Panc1 (cell line): ENCODE data around the gene KDM2B. TPM values are rescaled to one million over a fixed set of nuclear protein-coding genes. Genes with fewer than 3 reads are reported as not detected.

Experiments
- ATAC-seq: fragments of 200-7000 bp; cut with Tn5 transposase; 2 replicates; pipeline ENCODE4 v1.9.1; 2020; ENCODE audit warnings: mild to moderate bottlenecking, moderate library complexity
- BruUV-seq: library from RNA; stranded (reverse); fragments of 400-500 nt; replicated peaks from 2 replicates; lab custom pipeline; 2021; lab: Mats Ljungman, UMichigan
- CTCF ChIA-PET: fragments of 300-600 bp; sonication (Branson Sonifier 250); formaldehyde crosslinking; loops from one replicate; lab custom pipeline; 2022; ENCODE audit warnings: antibody characterized with exemption; lab: Charles Lee
- POLR2A ChIA-PET: fragments of 300-600 bp; sonication (Branson Sonifier 250); formaldehyde crosslinking; loops from one replicate; lab custom pipeline; 2022; ENCODE audit warnings: antibody characterized with exemption; lab: Charles Lee
- DNase-seq: peaks from one replicate; pipeline ENCODE4 v3.0.0-alpha.2; 2010; ENCODE audit warnings: low read depth, low spot score
- H3K27ac ChIP-seq: 2 replicates; pipeline ENCODE4 v1.5.1; 2011; ENCODE audit warnings: mild to moderate bottlenecking, low read length, inconsistent platforms
- H3K27me3 ChIP-seq: fragments of 200-500 bp; sonication (Bioruptor generic); 2 replicates; pipeline ENCODE4 v1.6.0; 2014; ENCODE audit warnings: low read length, inconsistent platforms; ENCODE audit not compliant: control insufficient read depth, insufficient read depth
- H3K36me3 ChIP-seq: fragments of 200-500 bp; sonication (Bioruptor generic); 2 replicates; pipeline ENCODE4 v1.5.1; 2014; ENCODE audit warnings: inconsistent platforms, mild to moderate bottlenecking, low read length, moderate library complexity; ENCODE audit not compliant: control insufficient read depth, insufficient read depth
- H3K4me1 ChIP-seq: 2 replicates; pipeline ENCODE4 v1.5.1; 2011; ENCODE audit warnings: inconsistent platforms, mild to moderate bottlenecking, low read length, moderate library complexity; ENCODE audit not compliant: control insufficient read depth, insufficient read depth
- H3K4me3 ChIP-seq, 2 experiments: 2 replicates each; pipeline ENCODE4 v1.5.1; 2011 to 2012; ENCODE audit warnings: low read depth in 2 of 2, low read length in 2 of 2, mild to moderate bottlenecking in 2 of 2, inconsistent platforms in 1 of 2, moderate library complexity in 1 of 2
- H3K9me3 ChIP-seq: fragments of 200-500 bp; sonication (Bioruptor generic); 2 replicates; pipeline ENCODE4 v1.5.1; 2014; ENCODE audit warnings: low read depth, mild to moderate bottlenecking, inconsistent platforms, low read length, moderate library complexity; ENCODE audit not compliant: control insufficient read depth, insufficient read depth
- CTCF ChIP-seq: fragments of 450-650 bp; IDR thresholded peaks from 2 replicates; pipeline ENCODE4 v1.5.1; 2017; ENCODE audit warnings: mild to moderate bottlenecking
- POLR2AphosphoS5 ChIP-seq: IDR thresholded peaks from 2 replicates; pipeline ENCODE4 v1.6.1; 2012; ENCODE audit warnings: mild to moderate bottlenecking, low read depth, low read length, moderate library complexity
- REST ChIP-seq, 2 experiments: IDR thresholded peaks; 2 replicates each; pipeline ENCODE4 v1.6.1; 2011 to 2012; ENCODE audit warnings: low read depth in 2 of 2, control low read depth in 1 of 2, low read length in 1 of 2, mild to moderate bottlenecking in 1 of 2, moderate library complexity in 1 of 2; ENCODE audit not compliant: insufficient read depth in 1 of 2
- SIN3A ChIP-seq: IDR thresholded peaks from 2 replicates; pipeline ENCODE4 v1.6.1; 2012; ENCODE audit warnings: low read depth, mild to moderate bottlenecking, low read length, moderate library complexity, borderline replicate concordance; ENCODE audit not compliant: insufficient read depth
- TCF7L2 ChIP-seq: IDR thresholded peaks from 2 replicates; pipeline ENCODE4 v1.6.1; 2011; ENCODE audit warnings: mild to moderate bottlenecking, low read depth, low read length, inconsistent platforms
- in situ Hi-C: cut with HindIII; loops from 2 replicates; pipeline ENCODE4 v1.10.0; 2016; ENCODE audit warnings: low sequenced_read_pairs, low pct_unique_long_range_greater_than_20kb
- intact Hi-C: fragments of 100-400 bp; cut with micrococcal nuclease; formaldehyde crosslinking; loops from one replicate; pipeline ENCODE4 v1.10.0; 2022; ENCODE audit not compliant: unreplicated experiment
- total RNA-seq: library from RNA; stranded (reverse); gene quantifications from one replicate; pipeline ENCODE4 v1.2.1, GENCODE V29; 2021; ENCODE audit not compliant: unreplicated experiment

Gene KDM2B
- total RNA-seq, 1 experiment from 2014 or later = 27.5 TPM

- TF ChIP-seq POLR2AphosphoS5 (no peak), REST (IDR thresholded peaks at IDR 0.05; ENCODE audit: insufficient read depth in 1 of 2, low read depth in 2 of 2, low read length in 1 of 2) (no peak), TCF7L2 (no peak)
- in situ Hi-C loops = no loop called here
These were observed 163.0 kb downstream of the KDM2B start for GRCh38 chr12:121417847-121418246.

GRCh38 chr12:121413917-121414316 lies 166.9 kb downstream of the KDM2B start:
- ChIA-PET POLR2A (interaction anchor here (0.7 kb wide), 2 partner anchors 35 to 190 kb away, joined by 5 to 7 read pairs; no protein-coding TSS in a partner anchor), CTCF (no interaction called here)
- intact Hi-C loops = no loop called here
- Histone ChIP-seq H3K4me1 (no peaks in the 10 kb centered on the region), H3K4me3 (no peak overlapping the region), H3K27ac (no peak overlapping the region), H3K36me3 (peaks cover 14% of the 10 kb centered on the region; the same call in 1 of the 2 replicates), H3K9me3 (no peaks in the 10 kb centered on the region), H3K27me3 (no peaks in the 10 kb centered on the region)
- in situ Hi-C loops = no loop called here
- DNase-seq = no peak
- ATAC-seq = no peak
- BruUV-seq = no TSS peak
- TF ChIP-seq REST (IDR thresholded peaks at IDR 0.05; ENCODE audit: insufficient read depth in 1 of 2, low read depth in 2 of 2, low read length in 1 of 2) (no peak), SIN3A (no peak), TCF7L2 (no peak), CTCF (no peak), POLR2AphosphoS5 (no peak)

More at GRCh38 chr12:121417847-121418246, 163.0 kb downstream of the KDM2B start:
- Histone ChIP-seq H3K27me3 (no peaks in the 10 kb centered on the region), H3K4me1 (no peaks in the 10 kb centered on the region), H3K9me3 (no peaks in the 10 kb centered on the region), H3K27ac (no peak overlapping the region), H3K4me3 (no peak overlapping the region), H3K36me3 (peaks cover 19% of the 10 kb centered on the region; the same call in 1 of the 2 replicates)
- no TSS peak for BruUV-seq
- CTCF ChIA-PET = interaction anchor here (0.8 kb wide), 1 partner anchor 70 kb away, joined by 3 read pairs; no protein-coding TSS in a partner anchor
- POLR2A ChIA-PET = interaction anchor here (0.6 kb wide), 1 partner anchor 65 kb away, joined by 3 read pairs; no protein-coding TSS in a partner anchor
- intact Hi-C loops = no loop called here
- DNase-seq (no peak), ATAC-seq (no peak)
